BLaER1 (cell line): ENCODE measurements around the gene KMT2B.

Experiments
- H3K27ac ChIP-seq: shearing (Covaris generic); formaldehyde crosslinking; 2 replicates; pipeline ENCODE4 v1.8.1; 2022
- H3K27me3 ChIP-seq: shearing (Covaris generic); formaldehyde crosslinking; 2 replicates; pipeline ENCODE4 v1.8.1; 2022
- H3K36me3 ChIP-seq: shearing (Covaris generic); formaldehyde crosslinking; 2 replicates; pipeline ENCODE4 v1.8.1; 2022
- H3K4me1 ChIP-seq: shearing (Covaris generic); formaldehyde crosslinking; 2 replicates; pipeline ENCODE4 v1.8.1; 2022
- H3K4me2 ChIP-seq: shearing (Covaris generic); formaldehyde crosslinking; 2 replicates; pipeline ENCODE4 v1.8.1; 2022
- H3K4me3 ChIP-seq: shearing (Covaris generic); formaldehyde crosslinking; 2 replicates; pipeline ENCODE4 v1.8.1; 2022
- H3K9ac ChIP-seq: shearing (Covaris generic); formaldehyde crosslinking; 2 replicates; pipeline ENCODE4 v1.8.1; 2022
- H3K9me3 ChIP-seq: shearing (Covaris generic); formaldehyde crosslinking; 2 replicates; pipeline ENCODE4 v1.8.1; 2022
- H4K20me1 ChIP-seq: shearing (Covaris generic); formaldehyde crosslinking; 2 replicates; pipeline ENCODE4 v1.8.1; 2022
- Cebpa-rat ChIP-seq: shearing (Covaris generic); IDR thresholded peaks from 2 replicates; pipeline ENCODE4 v1.8.1; 2022

KMT2B gene

DNA sequence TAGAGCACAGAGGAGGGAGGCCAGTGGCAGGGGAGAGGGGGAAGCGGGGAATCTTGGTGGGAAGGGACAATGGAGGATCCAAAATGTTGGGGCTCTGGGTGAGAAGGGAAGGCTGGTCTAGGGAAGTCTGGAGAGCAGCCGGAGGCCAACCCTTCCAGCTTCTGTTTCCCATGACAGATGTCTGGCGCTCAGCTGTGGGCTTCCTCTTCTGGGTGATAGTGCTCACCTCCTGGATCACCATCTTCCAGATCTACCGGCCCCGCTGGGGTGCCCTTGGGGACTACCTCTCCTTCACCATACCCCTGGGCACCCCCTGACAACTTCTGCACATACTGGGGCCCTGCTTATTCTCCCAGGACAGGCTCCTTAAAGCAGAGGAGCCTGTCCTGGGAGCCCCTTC is 28.7 kb downstream of the KMT2B start:
- H3K27me3 ChIP-seq: no peaks in the 10 kb centered on the region
- H3K9me3 ChIP-seq: no peaks in the 10 kb centered on the region
- peak overlapping the region; percentile 79 for H3K9ac ChIP-seq
- H4K20me1 ChIP-seq: no peaks in the 10 kb centered on the region
- peak overlapping the region; percentile 74 for H3K4me3 ChIP-seq
- TF ChIP-seq Cebpa-rat: no peak
- H3K4me1 ChIP-seq: peaks cover 76% of the 10 kb centered on the region
- 0 out of 2 replicates have a peak overlapping the region, but pooled peaks have one; percentile 94 for H3K27ac ChIP-seq
- H3K4me2 ChIP-seq: peak overlapping the region; percentile 94
- no peaks in the 10 kb centered on the region for H3K36me3 ChIP-seq

DNA sequence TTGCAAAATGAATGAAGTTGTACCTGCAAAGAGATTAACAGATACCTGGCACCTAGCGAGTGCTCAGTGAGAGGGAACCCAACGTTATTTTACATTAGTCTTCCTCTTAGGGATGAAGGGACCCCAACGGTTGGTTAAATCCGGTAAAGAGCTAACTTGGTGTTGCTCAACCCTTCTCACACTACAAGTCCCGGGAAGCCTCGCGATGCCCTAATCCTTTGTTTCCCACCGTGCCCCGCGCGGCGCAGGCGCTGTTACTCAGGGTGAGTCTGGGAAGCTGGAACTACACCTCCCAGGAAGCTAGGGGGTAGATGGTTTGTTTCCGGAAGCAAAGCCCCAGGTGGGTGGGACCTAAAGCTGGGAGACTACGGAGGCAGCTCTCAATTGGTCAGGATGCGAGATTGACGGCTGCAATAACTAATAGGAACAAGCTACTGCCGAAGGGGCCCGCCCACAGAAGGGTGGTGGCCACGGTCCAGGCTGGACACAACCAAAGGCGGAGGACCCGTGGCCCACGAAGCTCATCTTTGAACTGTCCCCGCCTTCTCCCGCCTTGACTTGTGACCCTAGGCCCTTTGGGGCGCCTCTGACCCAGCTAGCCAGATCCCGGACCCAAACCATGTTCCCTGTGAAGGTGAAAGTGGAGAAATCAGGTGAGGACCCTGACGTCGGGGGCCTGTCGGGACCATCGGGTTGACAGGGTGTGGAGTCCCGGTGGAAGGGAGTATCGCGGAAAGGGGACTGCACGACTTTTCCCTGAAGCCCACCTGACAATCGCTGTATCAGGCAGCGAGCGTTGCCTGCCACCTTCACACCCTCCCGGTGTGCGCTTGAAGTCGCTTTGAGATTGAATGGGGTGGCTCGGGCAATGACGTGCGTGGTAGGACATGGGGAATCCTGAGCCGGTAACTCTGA is 30.6 kb downstream of the KMT2B start, which contains the start of gene LIN37:
LIN37 (plus strand) TSS at position 471 of the 915 bp plus-strand sequence; CDS start at position 620, 149 bp downstream.
- H3K27ac ChIP-seq: peak within 1 kb of the TSS; percentile 66
- H3K9ac ChIP-seq: peak within 1 kb of the TSS; percentile 81
- H3K9me3 ChIP-seq: no peaks in the 10 kb centered on the region
- H3K4me2 ChIP-seq: peak within 1 kb of the TSS; percentile 94
- peak within 1 kb of the TSS; percentile 81 for H3K4me3 ChIP-seq
- H3K27me3 ChIP-seq: no peaks in the 10 kb centered on the region
- H3K36me3 ChIP-seq: peaks cover 17% of the 10 kb centered on the region
- peak; percentile 95 for TF ChIP-seq Cebpa-rat
- H3K4me1 ChIP-seq: peaks cover 58% of the 10 kb centered on the region
- H4K20me1 ChIP-seq: no peaks in the 10 kb centered on the region

DNA sequence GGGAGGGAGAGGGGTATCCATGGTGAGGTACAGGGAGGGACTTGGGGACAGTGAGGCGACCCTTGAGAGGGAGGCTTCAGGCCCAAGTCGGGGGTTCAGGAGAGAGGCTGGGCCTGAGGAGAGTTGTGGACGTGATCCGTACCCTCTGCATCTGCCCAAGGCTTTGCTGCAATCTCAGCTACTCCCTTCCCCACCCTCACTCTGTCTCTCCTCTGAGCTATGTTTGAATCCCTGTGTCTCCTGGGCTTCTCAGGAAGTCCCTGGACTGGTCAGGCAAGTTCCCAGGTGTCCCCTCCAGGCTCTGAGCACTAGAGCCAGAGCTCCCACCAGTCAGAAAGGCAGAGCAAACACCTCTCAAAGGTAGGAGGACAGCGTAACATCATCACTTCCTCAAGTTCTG is 32.4 kb downstream of the KMT2B start:
- no peak overlapping the region; the same call in 1 of the 2 replicates for H3K27ac ChIP-seq

DNA sequence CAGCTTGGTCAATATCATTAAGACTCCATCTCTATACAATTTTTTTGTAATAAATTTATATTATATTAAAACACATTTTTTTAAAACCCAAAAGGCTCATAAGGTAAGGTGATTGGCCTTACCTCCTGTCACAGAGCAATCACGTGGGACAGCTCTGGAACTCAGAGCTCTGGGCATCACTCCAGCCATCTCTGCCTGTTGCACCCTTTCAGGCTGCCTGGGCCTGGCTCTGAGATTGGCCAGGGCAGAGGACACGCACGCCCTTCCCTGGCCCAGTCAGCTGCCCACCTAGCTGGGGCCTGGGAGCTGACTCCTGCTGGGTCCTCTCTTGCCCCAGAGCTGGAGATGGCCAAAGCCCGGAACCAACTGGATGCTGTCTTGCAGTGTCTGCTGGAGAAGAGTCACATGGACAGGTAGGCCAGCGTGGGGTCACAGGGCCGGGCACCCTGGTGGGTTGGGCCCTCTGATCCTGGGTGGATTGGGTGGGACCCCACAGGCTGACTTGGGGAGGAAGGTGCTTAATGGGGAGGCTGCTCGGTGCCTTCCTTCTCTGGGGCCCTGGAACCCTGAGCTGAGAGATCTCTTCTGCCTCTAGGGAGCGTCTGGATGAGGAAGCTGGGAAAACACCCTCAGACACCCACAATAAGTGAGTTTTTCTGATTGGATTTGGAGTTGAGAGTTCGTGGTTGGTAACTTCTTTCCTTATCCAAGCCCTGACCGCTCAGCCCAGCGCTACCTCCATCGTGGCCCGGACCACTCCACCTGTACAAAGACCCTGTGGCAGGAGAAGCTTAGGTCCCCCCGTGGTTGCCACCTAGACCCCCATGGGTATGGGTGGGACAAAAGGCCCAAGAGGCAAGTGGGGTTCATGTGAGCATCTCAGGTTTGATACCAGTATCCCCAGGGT is 34.3 kb downstream of the KMT2B start:
- no peaks in the 10 kb centered on the region for H3K9me3 ChIP-seq

More for the DNA sequence above, 32.4 kb downstream of the KMT2B start:
- Histone ChIP-seq H3K4me2 (peak overlapping the region; percentile 90), H3K4me3 (no peak overlapping the region), H3K36me3 (peaks cover 29% of the 10 kb centered on the region), H3K4me1 (peaks cover 45% of the 10 kb centered on the region), H4K20me1 (no peaks in the 10 kb centered on the region), H3K9ac (peak overlapping the region; percentile 53), H3K27me3 (no peaks in the 10 kb centered on the region), H3K9me3 (no peaks in the 10 kb centered on the region)
- no peak for TF ChIP-seq Cebpa-rat

DNA sequence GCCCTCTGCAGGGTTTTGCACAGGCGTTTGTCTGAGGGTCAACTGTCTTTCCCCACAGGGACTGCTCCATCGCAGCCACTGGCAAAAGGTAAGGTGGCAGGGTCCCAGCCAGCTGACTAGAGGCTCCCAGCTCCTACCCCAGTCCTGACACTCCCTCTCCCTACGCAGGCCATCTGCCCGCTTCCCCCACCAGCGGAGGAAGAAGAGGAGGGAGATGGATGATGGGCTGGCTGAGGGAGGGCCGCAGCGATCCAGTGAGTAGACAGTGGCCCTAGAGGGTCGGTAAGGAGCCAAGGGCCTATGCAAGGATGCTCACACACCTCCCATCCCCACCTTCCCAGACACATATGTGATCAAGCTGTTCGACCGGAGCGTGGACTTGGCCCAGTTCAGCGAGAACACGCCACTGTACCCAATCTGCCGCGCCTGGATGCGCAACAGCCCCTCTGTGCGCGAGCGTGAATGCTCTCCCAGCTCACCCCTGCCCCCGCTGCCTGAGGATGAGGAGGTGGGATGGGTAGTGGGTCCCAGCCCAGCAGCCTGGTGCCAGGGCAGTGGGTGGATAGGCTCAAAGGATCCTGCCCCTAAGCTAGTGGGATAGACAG is 35.0 kb downstream of the KMT2B start:
- Histone ChIP-seq H3K4me1 (peaks cover 34% of the 10 kb centered on the region), H3K4me2 (no peak overlapping the region), H3K27me3 (no peaks in the 10 kb centered on the region), H3K36me3 (peaks cover 34% of the 10 kb centered on the region), H4K20me1 (no peaks in the 10 kb centered on the region), H3K9me3 (no peaks in the 10 kb centered on the region), H3K9ac (no peak overlapping the region), H3K27ac (no peak overlapping the region), H3K4me3 (no peak overlapping the region)
- TF ChIP-seq Cebpa-rat: no peak

More for the DNA sequence above, 34.3 kb downstream of the KMT2B start:
- peaks cover 38% of the 10 kb centered on the region for H3K4me1 ChIP-seq
- no peaks in the 10 kb centered on the region for H4K20me1 ChIP-seq
- H3K9ac ChIP-seq: no peak overlapping the region
- H3K27ac ChIP-seq: no peak overlapping the region
- no peaks in the 10 kb centered on the region for H3K27me3 ChIP-seq
- no peak overlapping the region for H3K4me2 ChIP-seq
- TF ChIP-seq Cebpa-rat: no peak
- no peak overlapping the region for H3K4me3 ChIP-seq
- H3K36me3 ChIP-seq: peaks cover 34% of the 10 kb centered on the region

DNA sequence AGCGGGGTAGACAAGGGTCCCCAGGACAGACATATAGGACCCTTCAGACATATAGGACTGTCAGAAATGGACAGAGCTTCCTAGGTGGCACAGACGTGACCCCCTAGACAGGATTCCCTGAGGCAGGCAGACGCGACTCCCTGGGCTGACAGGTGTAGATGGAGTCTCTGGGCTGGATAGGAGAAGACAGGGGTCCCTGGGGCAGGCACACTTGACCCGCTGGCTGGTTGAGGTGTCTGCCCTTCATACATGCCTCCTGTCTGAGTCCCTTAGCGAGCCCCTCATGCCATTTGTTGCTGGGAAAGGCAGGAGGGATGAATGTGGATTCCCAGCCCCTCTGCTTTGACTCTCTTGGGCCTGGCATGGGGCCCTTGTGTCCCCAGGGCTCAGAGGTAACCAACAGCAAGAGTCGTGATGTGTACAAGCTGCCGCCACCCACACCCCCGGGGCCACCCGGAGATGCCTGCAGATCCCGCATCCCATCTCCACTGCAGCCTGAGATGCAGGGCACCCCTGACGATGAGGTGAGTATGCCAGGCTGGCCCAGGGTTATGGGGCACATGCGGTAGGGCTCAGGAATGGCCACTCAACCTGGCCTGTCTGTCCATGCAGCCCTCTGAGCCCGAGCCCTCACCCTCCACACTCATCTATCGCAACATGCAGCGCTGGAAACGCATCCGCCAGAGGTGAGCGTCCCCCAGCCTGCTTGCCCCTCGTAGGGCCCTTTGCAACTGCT is 36.0 kb downstream of the KMT2B start:
- Histone ChIP-seq H3K4me1 (peaks cover 34% of the 10 kb centered on the region), H3K9me3 (no peaks in the 10 kb centered on the region), H3K4me2 (no peak overlapping the region), H3K27ac (no peak overlapping the region), H3K36me3 (peaks cover 34% of the 10 kb centered on the region), H3K4me3 (no peak overlapping the region), H3K9ac (no peak overlapping the region), H3K27me3 (no peaks in the 10 kb centered on the region), H4K20me1 (no peaks in the 10 kb centered on the region)
- TF ChIP-seq Cebpa-rat: no peak

DNA sequence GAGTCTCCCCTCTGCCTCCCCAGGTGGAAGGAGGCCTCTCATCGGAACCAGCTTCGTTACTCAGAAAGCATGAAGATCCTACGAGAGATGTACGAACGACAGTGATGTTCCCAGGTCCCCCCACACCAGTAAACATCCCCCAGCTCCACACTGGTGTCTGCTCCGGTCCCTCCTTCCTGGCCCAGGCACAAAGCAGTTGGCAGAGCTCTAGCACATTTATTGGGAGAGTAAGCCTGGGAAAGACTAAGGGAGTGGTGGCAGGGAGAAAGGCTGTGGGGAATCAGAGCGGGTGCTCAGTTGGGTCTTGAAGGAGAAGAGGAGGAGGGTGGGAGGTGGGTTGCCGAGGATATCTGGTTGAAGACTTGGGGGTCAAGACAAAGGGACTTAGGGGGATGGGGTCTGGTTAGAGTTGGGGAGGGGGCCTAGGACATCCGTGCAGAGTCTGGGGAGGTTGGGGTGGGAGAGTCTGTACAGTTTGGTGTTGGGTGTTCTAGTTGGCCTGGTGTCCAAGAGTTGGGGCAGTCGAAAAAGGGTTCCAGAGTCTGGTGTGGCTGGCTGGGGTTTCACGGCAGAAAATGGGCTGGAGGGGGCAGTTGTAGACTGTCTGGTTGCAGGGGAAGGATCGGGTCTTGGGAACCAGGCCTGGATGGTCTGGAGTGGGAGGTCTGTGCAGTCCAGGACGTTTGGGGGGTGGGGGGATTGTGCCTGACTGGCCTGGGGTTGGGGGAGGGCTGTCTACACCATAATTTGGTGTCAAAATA is 36.7 kb downstream of the KMT2B start:
- Histone ChIP-seq H3K27me3 (no peaks in the 10 kb centered on the region), H4K20me1 (peaks cover 7% of the 10 kb centered on the region), H3K36me3 (peaks cover 34% of the 10 kb centered on the region), H3K9me3 (no peaks in the 10 kb centered on the region), H3K4me3 (no peak overlapping the region), H3K9ac (no peak overlapping the region), H3K4me2 (no peak overlapping the region), H3K27ac (no peak overlapping the region), H3K4me1 (peaks cover 34% of the 10 kb centered on the region)
- TF ChIP-seq Cebpa-rat: no peak

DNA sequence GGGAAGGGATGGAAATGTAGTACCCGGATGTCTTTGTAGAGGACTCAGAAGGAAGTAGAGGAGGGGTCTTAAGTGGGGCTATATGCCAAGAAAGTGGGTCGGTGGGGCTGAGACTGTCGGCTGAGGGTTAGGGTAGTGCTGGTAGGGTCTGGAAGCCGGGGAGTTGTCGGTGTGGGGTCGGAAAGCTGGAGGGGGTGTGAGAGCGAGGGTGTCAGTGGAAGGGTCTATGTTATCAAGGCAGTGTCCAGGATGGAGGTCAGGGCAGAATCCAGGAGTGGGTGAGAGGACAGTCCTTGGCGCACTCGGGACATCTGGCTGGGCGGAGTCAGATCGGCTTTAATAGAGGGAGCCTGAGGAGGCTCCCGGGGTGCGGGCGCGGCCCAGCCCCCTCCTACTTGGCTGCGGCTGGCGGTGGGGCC is 37.3 kb downstream of the KMT2B start:
- Histone ChIP-seq H3K36me3 (peaks cover 40% of the 10 kb centered on the region), H3K9me3 (no peaks in the 10 kb centered on the region), H3K27ac (no peak overlapping the region), H3K9ac (no peak overlapping the region), H3K4me3 (no peak overlapping the region), H3K4me1 (peaks cover 34% of the 10 kb centered on the region), H3K27me3 (no peaks in the 10 kb centered on the region), H3K4me2 (no peak overlapping the region), H4K20me1 (peaks cover 11% of the 10 kb centered on the region)
- no peak for TF ChIP-seq Cebpa-rat
